GM06990 (cell line): ENCODE measurements around the gene MOCS1.

Experiments
- DNase-seq: peaks from one replicate; pipeline ENCODE4 v3.0.0-alpha.2; 2011; ENCODE audit not compliant: insufficient read length; ENCODE audit errors: extremely low read depth
- H3K27me3 ChIP-seq: replicated peaks from 2 replicates; pipeline ENCODE4 v1.6.0; 2011; ENCODE audit warnings: low read length; ENCODE audit not compliant: control insufficient read depth, insufficient read depth
- H3K36me3 ChIP-seq: 2 replicates; pipeline ENCODE4 v1.5.1; 2011; ENCODE audit warnings: low read length; ENCODE audit not compliant: control insufficient read depth, insufficient read depth
- H3K4me3 ChIP-seq: replicated peaks from 2 replicates; pipeline ENCODE4 v1.5.1; 2011; ENCODE audit warnings: low read depth, mild to moderate bottlenecking, control low read depth, low read length
- TF ChIP-seq, protein P1 (sequence below): IDR thresholded peaks from 2 replicates; pipeline ENCODE4 v1.5.1; 2011; ENCODE audit warnings: low read length, control low read depth, mild to moderate bottlenecking, inconsistent platforms; ENCODE audit not compliant: insufficient read depth, poor library complexity, severe bottlenecking

MOCS1 gene

DNA sequence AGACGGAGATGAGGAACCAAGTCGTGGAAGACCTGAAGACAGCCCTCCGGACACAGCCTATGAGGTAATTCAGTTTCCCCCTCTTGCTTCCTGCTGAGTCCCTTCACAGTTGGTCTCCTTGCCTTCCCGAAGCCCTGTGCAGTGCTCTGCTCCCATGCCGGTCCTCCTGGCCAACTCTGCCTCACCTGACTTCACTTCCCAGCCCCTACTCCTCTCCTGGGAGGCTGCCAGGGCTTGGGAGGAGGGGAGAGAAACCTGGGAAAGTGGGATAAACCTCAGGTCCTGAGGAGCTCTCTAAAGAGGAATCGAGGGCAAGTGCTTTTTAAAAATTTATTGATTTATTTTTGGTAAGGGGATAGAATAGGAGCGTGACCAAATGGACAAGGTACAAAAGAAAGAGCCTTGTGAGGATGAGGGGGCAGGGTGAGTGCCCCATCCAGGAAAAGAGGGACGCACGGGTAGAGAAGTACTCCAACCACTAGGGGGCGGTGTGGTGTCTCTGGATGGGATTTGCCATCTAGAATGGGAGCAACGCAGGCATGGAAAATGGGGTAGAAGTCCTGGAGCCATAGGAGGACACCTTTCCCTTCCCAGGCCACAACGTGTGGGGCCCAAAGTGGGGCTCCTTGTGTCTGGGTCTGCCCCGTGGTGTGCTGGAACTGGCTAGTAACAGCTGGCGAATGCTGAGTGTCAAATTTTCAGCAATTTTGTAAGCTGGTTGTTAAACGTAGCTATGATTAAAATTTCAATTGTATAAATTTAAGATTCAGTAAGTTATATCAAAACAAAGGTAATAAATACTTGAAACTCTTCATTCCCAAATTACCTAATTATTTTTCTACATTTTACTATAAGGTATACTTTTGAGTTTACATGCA lies 69.0 kb downstream of the MOCS1 start:
- H3K36me3 ChIP-seq: no peaks in the 10 kb centered on the region
- DNase-seq: peak; percentile 9
- H3K27me3 ChIP-seq: no peaks in the 10 kb centered on the region; the same call in 1 of the 2 replicates
- H3K4me3 ChIP-seq: no peak overlapping the region
- TF ChIP-seq, protein P1, sequence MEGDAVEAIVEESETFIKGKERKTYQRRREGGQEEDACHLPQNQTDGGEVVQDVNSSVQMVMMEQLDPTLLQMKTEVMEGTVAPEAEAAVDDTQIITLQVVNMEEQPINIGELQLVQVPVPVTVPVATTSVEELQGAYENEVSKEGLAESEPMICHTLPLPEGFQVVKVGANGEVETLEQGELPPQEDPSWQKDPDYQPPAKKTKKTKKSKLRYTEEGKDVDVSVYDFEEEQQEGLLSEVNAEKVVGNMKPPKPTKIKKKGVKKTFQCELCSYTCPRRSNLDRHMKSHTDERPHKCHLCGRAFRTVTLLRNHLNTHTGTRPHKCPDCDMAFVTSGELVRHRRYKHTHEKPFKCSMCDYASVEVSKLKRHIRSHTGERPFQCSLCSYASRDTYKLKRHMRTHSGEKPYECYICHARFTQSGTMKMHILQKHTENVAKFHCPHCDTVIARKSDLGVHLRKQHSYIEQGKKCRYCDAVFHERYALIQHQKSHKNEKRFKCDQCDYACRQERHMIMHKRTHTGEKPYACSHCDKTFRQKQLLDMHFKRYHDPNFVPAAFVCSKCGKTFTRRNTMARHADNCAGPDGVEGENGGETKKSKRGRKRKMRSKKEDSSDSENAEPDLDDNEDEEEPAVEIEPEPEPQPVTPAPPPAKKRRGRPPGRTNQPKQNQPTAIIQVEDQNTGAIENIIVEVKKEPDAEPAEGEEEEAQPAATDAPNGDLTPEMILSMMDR: peak; percentile 88

- no peaks in the 10 kb centered on the region; the same call in none of the 2 replicates for H3K27me3 ChIP-seq
- H3K36me3 ChIP-seq: no peaks in the 10 kb centered on the region
- TF ChIP-seq, protein P1: no peak
- no peak for DNase-seq
- H3K4me3 ChIP-seq: no peak overlapping the region
Observed at GRCh38 chr6:39861663-39862062, 72.6 kb downstream of the MOCS1 start.

- H3K36me3 ChIP-seq: no peaks in the 10 kb centered on the region
- TF ChIP-seq, protein P1: no peak
- H3K27me3 ChIP-seq: no peaks in the 10 kb centered on the region; the same call in none of the 2 replicates
- no peak overlapping the region for H3K4me3 ChIP-seq
- DNase-seq: no peak
Observed at GRCh38 chr6:39859025-39859424, 75.2 kb downstream of the MOCS1 start.

GRCh38 chr6:39855356-39855995 lies 78.8 kb downstream of the MOCS1 start:
- H3K36me3 ChIP-seq: no peaks in the 10 kb centered on the region
- no peak overlapping the region for H3K4me3 ChIP-seq
- DNase-seq: no peak
- TF ChIP-seq, protein P1: no peak
- no peaks in the 10 kb centered on the region; the same call in none of the 2 replicates for H3K27me3 ChIP-seq
